Endothelial cell of umbilical vein (primary cell): ENCODE results near the gene JMJD8.

ENCODE experiments used
- CTCF ChIP-seq, 2 donors: IDR thresholded peaks; 1 replicate in 1 of 2; 2 replicates in 1 of 2; pipeline ENCODE4 v1.5.1; 2011; ENCODE audit warnings: low read length in 2 of 2, mild to moderate bottlenecking in 2 of 2, moderate library complexity in 2 of 2, control low read depth in 1 of 2, inconsistent platforms in 1 of 2, low read depth in 1 of 2; ENCODE audit not compliant: insufficient read depth in 1 of 2; ENCODE audit errors: extremely low read depth in 1 of 2
- EZH2 ChIP-seq: IDR thresholded peaks from 2 replicates; pipeline ENCODE4 v1.6.1; 2012; ENCODE audit warnings: borderline replicate concordance, low read depth, mild to moderate bottlenecking, moderate library complexity, low read length, inconsistent platforms; ENCODE audit not compliant: severe bottlenecking
- FOS ChIP-seq: IDR thresholded peaks from 2 replicates; pipeline ENCODE4 v1.6.1; 2011; ENCODE audit warnings: mild to moderate bottlenecking, low read length, moderate library complexity, borderline replicate concordance; ENCODE audit not compliant: insufficient read depth
- MAX ChIP-seq: IDR thresholded peaks from 2 replicates; pipeline ENCODE4 v1.6.1; 2011; ENCODE audit not compliant: insufficient read depth, insufficient read length
- MYC ChIP-seq: IDR thresholded peaks from one replicate; pipeline ENCODE4 v1.6.1; 2011; ENCODE audit warnings: mild to moderate bottlenecking, low read depth, low read length
- POLR2A ChIP-seq: IDR thresholded peaks from 2 replicates; pipeline ENCODE4 v1.6.1; 2012; ENCODE audit warnings: low read depth, mild to moderate bottlenecking, control low read depth, low read length
- POLR2AphosphoS5 ChIP-seq: IDR thresholded peaks from 2 replicates; pipeline ENCODE4 v1.6.1; 2012; ENCODE audit warnings: low read depth, mild to moderate bottlenecking, control low read depth, low read length, moderate library complexity; ENCODE audit not compliant: insufficient read depth

- TF ChIP-seq CTCF (IDR thresholded peaks at IDR 0.05; ENCODE audit: extremely low read depth in 1 of 2, insufficient read depth in 1 of 2, low read depth in 1 of 2, low read length in 2 of 2) = no peak
- TF ChIP-seq POLR2AphosphoS5 = no peak
- no peak for TF ChIP-seq MYC
- TF ChIP-seq EZH2 = no peak
- no peak for TF ChIP-seq POLR2A
- no peak for TF ChIP-seq MAX
- TF ChIP-seq FOS = no peak
These were observed 48.8 kb upstream of the JMJD8 start for GRCh38 chr16:732936-733335.
